GM21528 (cell line): Measurements from ENCODE around the gene B9D1.

ENCODE experiments used
- ATAC-seq: cut with Tn5 transposase; IDR thresholded peaks from one replicate; pipeline ENCODE4 v1.9.1; 2021; ENCODE audit warnings: mild to moderate bottlenecking, moderate library complexity; ENCODE audit not compliant: unreplicated experiment, low FRiP score

The B9D1 gene

GRCh38 chr17:19377602-19378415 lies 15.3 kb upstream of the B9D1 start:
- peak; percentile 92 for ATAC-seq

GRCh38 chr17:19376811-19377210 lies 14.3 kb upstream of the B9D1 start:
- no peak for ATAC-seq

DNA sequence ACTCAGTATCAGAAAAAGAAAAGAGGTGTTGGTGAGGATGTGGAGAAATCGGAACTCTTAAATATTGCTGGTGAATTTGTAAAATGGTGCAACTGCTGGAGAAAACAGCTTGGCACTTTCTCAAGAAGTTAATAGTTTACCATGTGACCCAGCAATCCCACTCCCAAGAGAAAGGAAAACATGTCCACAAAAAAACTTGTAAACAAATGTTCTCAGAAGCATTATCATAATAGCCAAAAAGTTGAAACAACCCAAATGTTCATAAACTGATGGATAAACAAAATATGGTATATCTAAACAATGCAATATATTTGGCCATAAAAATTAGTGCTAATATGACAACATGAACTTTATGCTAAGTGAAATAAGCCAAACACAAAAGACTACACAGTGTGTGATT lies 13.2 kb upstream of the B9D1 start:
- no peak for ATAC-seq

- no peak for ATAC-seq
These were observed 11.6 kb upstream of the B9D1 start for GRCh38 chr17:19374136-19374535.

GRCh38 chr17:19372866-19373504 lies 10.5 kb upstream of the B9D1 start:
- no peak for ATAC-seq

GRCh38 chr17:19372439-19372838 lies 9.9 kb upstream of the B9D1 start:
- no peak for ATAC-seq

DNA sequence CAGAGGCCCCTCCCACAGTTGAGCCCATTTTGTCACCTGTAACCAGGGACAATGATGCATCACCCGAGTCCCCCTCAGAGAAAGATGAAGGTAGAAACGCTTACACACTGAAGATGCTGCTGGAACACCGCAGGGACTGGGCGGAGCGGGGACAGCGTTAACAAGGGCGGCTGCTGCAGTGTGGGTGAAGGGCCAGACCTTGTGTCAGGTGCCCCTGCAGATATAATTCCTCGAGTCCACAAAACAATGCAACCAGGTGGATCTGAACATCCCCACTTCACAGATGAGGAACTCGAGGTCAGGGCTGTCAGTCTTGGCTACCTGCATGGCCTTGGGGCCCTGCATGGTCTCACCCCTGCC lies 9.5 kb upstream of the B9D1 start:
- ATAC-seq = no peak

GRCh38 chr17:19371259-19372010 lies 8.9 kb upstream of the B9D1 start:
- ATAC-seq = no peak

DNA sequence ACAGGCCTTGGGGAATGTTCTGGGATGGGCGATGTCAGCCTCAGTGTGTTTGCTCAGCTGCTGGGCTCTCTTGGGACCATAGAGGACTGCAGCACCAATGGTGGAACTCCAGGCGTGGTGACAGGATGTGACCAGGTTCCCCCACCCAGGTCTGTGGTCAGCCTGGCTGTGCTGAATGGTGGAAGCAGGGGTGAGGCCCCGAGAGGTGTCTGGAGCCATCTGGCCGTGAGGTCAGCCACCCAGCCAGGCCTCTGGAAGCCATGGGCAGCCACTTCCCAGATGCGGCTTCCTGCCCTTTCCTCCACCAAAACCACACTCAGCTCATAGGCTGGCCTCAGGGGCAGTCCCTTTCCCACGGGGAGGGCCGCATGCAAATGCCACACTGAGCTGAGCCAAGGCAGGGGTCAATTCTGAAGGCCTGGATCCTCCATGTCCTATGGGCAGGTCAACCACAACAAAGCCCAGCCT lies 8.0 kb upstream of the B9D1 start:
- ATAC-seq = no peak

DNA sequence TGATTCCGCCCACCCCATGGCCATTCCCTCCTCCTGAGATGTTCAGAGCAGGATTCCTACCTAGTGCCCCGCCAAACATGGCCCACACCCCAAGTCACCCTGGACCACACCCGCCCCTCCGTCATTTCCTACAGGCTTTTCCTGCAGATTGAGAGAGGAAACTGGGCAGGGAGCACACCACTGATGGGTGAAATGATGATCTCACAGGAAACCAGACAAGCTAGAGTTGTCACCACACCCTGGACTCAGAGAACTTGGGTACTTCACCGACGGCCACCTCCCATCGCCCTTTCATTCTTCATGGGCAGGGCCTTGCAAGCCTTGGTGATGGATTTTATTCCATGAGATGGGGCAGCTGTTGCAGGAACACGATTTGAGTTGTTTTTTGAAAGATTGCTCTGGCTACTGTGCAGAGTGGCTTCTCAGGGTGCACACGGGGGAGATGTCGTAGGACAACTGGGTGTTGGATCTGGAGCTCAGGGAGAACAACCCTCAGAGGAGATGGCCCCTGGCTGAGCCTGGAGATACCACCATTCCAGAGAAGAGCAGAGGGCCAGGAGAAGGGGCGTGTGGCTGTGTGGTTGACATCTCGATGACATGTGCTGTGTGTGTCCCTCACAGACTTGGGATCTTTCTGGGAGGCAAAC lies 7.4 kb upstream of the B9D1 start:
- ATAC-seq = no peak

DNA sequence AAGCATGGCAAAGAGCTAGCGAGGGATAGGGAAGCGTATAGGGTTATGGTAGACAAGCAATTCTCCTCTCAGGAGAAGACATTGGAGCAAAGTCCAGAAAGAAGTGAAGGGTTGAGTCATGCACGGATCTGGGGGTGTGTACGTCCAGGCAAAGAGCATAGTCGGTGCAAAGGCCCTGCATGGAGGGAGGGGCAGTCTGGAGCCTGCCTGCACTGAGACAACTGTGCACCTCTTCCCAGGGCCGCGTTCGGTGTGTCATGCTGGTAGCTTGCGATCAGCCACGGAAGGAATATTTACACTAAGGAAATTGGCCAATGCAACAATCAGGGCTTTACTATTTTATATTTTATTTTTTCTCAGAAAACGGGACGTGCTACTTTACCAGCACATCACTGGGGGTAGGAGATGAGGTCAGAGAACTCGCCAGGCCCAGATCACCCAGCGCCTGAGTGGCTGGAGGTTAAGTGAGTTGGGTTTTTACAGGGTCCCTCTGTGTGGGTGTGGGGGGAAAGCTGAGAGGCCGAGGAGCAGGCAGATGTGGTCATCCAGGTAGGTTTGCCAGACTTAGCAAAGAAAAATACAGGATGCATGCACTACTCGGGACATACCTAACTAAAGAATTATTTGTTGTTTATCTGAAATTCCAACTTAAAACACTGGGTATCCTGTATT lies 6.7 kb upstream of the B9D1 start:
- no peak for ATAC-seq

DNA sequence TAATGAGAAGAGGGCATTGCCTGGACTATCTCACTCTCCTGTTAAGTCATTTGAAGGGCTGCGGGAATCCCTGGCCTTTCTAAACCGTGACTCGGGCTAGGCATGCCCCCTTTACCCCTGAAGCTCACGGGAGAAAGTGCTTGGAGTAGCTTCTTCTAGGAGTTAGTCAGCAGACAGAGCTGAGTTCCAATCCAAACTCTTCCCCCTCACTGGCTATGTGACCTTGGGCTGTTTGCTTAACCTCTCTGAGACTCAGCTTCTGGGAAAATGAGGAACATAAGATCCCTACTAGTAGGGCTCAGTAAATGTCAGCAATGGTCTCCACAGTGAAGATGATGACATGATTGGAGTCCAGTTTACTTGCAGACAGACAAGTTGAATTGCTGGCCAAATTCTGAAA lies 5.7 kb upstream of the B9D1 start:
- no peak for ATAC-seq

GRCh38 chr17:19366637-19366972 lies 4.1 kb upstream of the B9D1 start:
- no peak for ATAC-seq

DNA sequence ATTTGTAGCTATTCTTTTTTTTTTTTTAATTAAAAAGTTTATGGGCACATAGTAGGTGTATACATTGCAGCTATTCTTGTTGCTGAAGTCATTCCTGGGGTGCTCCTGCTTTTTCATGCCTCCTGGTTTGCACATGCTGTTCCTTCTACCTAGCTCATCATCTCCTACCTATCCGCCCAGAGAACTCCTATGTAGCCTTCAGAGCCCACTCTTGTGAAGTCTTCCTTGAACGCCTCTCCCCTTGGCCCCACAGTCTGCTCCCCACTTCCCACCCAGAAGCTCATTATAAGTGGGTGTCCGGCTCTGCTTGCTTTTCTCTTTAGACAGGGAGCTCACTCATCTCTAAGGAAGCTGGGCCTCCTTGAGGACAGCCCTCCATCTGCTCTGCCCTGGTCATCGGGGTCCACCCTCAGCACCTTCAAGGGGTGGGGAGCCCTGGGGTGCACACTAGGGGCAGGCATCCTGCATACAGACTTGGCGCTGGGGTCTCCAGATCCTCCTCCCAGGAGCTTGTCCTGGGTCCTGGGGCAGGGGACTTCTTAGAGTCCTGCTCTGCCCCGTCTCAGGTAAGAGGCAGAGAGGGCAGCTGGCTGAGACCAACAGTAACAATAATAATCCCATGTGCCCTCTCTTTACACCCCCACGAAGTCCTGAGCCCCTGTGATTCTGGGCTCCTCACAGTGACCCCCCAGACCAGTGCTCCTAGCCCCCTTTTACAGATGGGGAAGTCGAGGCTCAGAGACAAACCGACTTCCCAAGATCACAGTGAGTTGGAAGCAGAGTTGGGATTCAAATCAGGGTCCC lies 3.5 kb upstream of the B9D1 start:
- ATAC-seq = no peak

- no peak for ATAC-seq
These were observed 2.9 kb upstream of the B9D1 start for GRCh38 chr17:19365499-19365817.

DNA sequence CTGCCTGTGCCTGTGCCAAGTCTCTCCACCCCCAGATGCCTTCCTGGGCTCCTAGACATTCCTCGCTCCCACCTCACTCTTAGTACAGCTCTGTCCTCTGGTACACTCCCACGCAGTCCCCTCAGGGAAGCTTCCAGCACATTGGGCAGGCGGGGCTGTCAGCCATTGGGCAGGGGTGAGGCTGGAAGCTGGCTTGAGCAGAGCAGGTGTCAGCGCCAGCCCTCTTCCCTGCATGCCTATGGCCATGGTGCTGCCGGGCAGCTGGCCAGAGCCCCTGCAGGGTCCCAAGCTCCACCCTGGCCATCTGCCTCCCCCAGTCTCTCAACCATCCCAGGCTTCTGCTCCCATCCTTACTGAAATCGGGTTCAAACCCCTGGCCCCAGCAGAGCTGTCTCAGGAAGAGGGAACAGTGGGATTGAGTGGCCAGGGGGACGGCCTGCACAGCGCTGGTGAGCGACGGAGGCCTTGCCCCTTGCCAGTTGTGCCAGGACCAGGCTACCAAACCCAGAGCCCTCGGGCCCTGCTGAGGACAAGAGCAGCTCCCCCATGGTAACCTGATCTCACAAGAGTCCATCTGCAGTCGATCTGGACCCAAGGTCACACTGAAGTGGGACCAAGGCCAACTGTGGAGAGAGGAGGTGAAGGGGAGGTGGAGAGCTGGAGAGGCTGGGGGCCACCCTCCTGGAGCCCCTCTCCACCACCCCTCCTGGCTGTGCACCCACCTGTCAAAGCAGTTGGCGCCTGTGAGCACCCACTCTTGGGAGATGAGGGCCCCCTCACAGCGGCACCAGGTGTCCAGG lies 2.4 kb upstream of the B9D1 start:
- ATAC-seq = no peak

GRCh38 chr17:19363460-19364035 lies 1.0 kb upstream of the B9D1 start:
- ATAC-seq = no peak

DNA sequence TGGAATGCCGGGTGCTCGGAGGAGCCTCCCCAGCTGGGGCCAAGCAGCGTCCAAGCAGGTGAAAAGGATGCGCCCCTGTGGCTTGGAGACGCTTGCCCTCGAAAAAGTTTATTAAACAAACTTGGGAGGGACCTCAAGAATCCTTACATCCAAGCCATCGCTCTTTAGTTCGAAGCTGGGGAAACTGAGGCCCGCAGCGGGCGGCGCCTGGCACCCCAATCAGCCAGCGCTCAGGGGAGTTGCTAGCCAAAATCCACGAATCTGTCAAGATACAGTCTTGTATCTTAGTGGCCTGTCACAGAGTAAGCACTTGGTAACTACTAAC lies 553 bp upstream of the B9D1 start:
- ATAC-seq = no peak

- ATAC-seq = no peak
These were observed 613 bp downstream of the B9D1 start for GRCh38 chr17:19361944-19362276.
